NK-92 treated with Interleukin-12 subunit alpha and Interleukin-12 subunit beta, amount 100 ng/mL, for 24 hours (cell line): ENCODE results near the gene TAS2R40.
A peak's percentile ranks its signal among the peaks of the same experiment; 100 is the strongest.
"Not testable (repeated sequence)": the region's sequence is repeated elsewhere in the genome, so short reads cannot be mapped to it uniquely, and the experiment has no call there.

Experiments used
- DNase-seq: peaks from one replicate; lab custom pipeline; 2025; lab: John Stamatoyannopoulos, UW

Gene TAS2R40

GRCh38 chr7:143221737-143222136 lies at the start of gene TAS2R40:
Gene TAS2R40, plus strand, starts transcription at chr7:143222037. Its CDS starts 42 bp downstream, at chr7:143222079.
- no peak for DNase-seq

- no peak for DNase-seq
These were observed 49.5 kb upstream of the TAS2R40 start for GRCh38 chr7:143172354-143172753.

GRCh38 chr7:143176128-143176527 lies 45.7 kb upstream of the TAS2R40 start:
- no peak for DNase-seq

- no peak for DNase-seq
These were observed 44.3 kb upstream of the TAS2R40 start for GRCh38 chr7:143177374-143178119.

GRCh38 chr7:143180771-143181170 lies 41.1 kb upstream of the TAS2R40 start:
- DNase-seq = not testable (repeated sequence)

- DNase-seq = no peak
These were observed 40.5 kb upstream of the TAS2R40 start for GRCh38 chr7:143181349-143181748.

- no peak for DNase-seq
These were observed 38.8 kb upstream of the TAS2R40 start, which contains the start of gene TAS2R39 for GRCh38 chr7:143183024-143183423. Gene TAS2R39, plus strand, starts transcription at chr7:143183419. Its CDS starts 0 bp downstream, at chr7:143183419.

GRCh38 chr7:143185551-143185950 lies 36.3 kb upstream of the TAS2R40 start:
- no peak for DNase-seq

- DNase-seq = no peak
These were observed 32.8 kb upstream of the TAS2R40 start for GRCh38 chr7:143188994-143189393.

- no peak for DNase-seq
These were observed 28.0 kb upstream of the TAS2R40 start for GRCh38 chr7:143193880-143194279.

- DNase-seq = no peak
These were observed 22.8 kb upstream of the TAS2R40 start for GRCh38 chr7:143199040-143199439.

GRCh38 chr7:143202161-143202560 lies 19.7 kb upstream of the TAS2R40 start:
- DNase-seq = no peak

- no peak for DNase-seq
These were observed 18.5 kb upstream of the TAS2R40 start for GRCh38 chr7:143203386-143203785.

- peak; percentile 4 for DNase-seq
These were observed 16.1 kb upstream of the TAS2R40 start for GRCh38 chr7:143205560-143206293.

GRCh38 chr7:143210541-143210940 lies 11.3 kb upstream of the TAS2R40 start:
- no peak for DNase-seq

GRCh38 chr7:143213478-143213877 lies 8.4 kb upstream of the TAS2R40 start:
- not testable (repeated sequence) for DNase-seq

- DNase-seq = peak; percentile 23
These were observed 6.8 kb upstream of the TAS2R40 start for GRCh38 chr7:143214789-143215679.

- no peak for DNase-seq
These were observed 5.7 kb upstream of the TAS2R40 start for GRCh38 chr7:143216151-143216550.

GRCh38 chr7:143216686-143217085 lies 5.2 kb upstream of the TAS2R40 start:
- DNase-seq = no peak

GRCh38 chr7:143217806-143218205 lies 4.0 kb upstream of the TAS2R40 start:
- DNase-seq = no peak

- no peak for DNase-seq
These were observed 551 bp upstream of the TAS2R40 start for GRCh38 chr7:143221286-143221685.

- DNase-seq = no peak
These were observed 945 bp downstream of the TAS2R40 start for GRCh38 chr7:143222782-143223181.
